ENCODE data around the gene DAZAP1.

GRCh38 chr19:1478934-1479707 is 71.7 kb downstream of the DAZAP1 start, which contains the start of gene C19orf25:
- no peak for TF ChIP-seq CTCF (conservative IDR thresholded peaks at IDR 0.05; ENCODE audit: low read depth, low read length)
- no peak for TF ChIP-seq EZH2 (IDR thresholded peaks at IDR 0.05; ENCODE audit: borderline replicate concordance, low read depth, low read length, poor library complexity, severe bottlenecking)
